ENCODE measurements around the gene SYNPO2.

Gene SYNPO2

DNA sequence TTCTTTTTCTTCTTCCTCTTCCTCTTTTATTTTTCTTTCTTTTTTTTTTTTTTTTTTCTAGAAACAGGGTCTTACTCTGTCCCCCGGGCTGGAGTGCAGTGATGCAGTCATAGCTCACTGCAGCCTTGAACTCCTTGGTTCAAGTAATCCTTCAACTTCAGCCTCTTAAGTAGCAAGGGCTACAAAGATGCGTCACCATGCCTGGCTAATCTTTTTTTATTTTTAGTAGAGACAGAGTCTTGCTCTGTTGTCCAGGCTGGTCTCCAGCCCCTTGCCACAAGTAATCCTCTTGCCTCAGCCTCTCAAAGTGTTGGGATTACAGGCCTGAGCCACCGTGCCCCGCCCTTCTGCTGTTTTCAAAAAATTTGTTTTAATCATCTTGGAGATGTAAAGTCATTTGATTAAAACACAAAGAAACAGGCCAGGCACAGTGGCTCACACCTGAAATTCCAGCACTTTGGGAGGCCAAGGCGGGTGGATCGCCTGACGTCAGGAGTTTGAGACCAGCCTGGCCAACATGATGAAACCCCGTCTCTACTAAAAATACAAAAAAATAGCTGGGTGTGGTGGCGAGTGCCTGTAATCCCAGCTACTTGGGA is 28.1 kb downstream of the SYNPO2 start:
- Histone ChIP-seq H3K4me3 (ENCODE audit: insufficient read depth, low read length, poor library complexity, severe bottlenecking) (no peak overlapping the region), H3K4me2 (ENCODE audit: low read depth, low read length, poor library complexity, severe bottlenecking) (no peak overlapping the region), H3K27ac (ENCODE audit: low read depth, low read length) (no peak overlapping the region), H3K27me3 (ENCODE audit: low read length) (no peaks in the 10 kb centered on the region), H3K9me3 (ENCODE audit: insufficient read depth, low read length) (no peaks in the 10 kb centered on the region), H2AFZ (ENCODE audit: low read depth, low read length, severe bottlenecking) (no peak overlapping the region), H3K79me2 (ENCODE audit: insufficient read depth, low read length) (no peaks in the 10 kb centered on the region), H3F3A (ENCODE audit: insufficient read depth) (no peaks in the 10 kb centered on the region), H3K9ac (ENCODE audit: low read length) (no peak overlapping the region), H4K20me1 (ENCODE audit: low read depth, low read length) (no peaks in the 10 kb centered on the region), H3K9me2 (replicated peaks; ENCODE audit: insufficient read depth, low read length) (no peaks in the 10 kb centered on the region), H3K36me3 (ENCODE audit: low read length) (no peaks in the 10 kb centered on the region)
- TF ChIP-seq EZH2phosphoT487 (conservative IDR thresholded peaks at IDR 0.05; ENCODE audit: low read length) (no peak), CTCF (IDR thresholded peaks at IDR 0.05; ENCODE audit: insufficient read depth, low read length, poor library complexity, severe bottlenecking) (no peak)

DNA sequence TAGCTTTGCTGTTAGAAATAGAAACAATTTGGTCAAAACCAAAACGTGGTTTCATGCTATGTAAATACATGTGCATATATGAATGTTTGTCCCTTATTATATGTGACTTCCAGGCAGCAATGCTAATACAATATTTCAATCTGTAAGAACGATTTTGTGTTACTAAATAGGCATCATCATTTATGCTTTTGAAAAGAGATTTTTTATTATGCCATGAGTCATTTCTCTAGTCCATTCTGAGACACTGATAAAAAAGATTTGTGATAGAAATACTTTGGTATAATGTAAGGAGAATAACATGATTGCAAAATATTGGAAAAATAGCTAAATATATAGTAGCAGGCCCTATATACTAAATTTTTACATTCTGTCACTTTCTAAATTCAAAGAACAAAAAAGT is 28.9 kb downstream of the SYNPO2 start:
- H3F3A ChIP-seq (ENCODE audit: insufficient read depth), result no peaks in the 10 kb centered on the region
- H3K4me2 ChIP-seq (ENCODE audit: low read depth, low read length, poor library complexity, severe bottlenecking), result no peak overlapping the region
- TF ChIP-seq EZH2phosphoT487 (conservative IDR thresholded peaks at IDR 0.05; ENCODE audit: low read length) (no peak), CTCF (IDR thresholded peaks at IDR 0.05; ENCODE audit: insufficient read depth, low read length, poor library complexity, severe bottlenecking) (no peak)
- H3K36me3 ChIP-seq (ENCODE audit: low read length), result no peaks in the 10 kb centered on the region
- H2AFZ ChIP-seq (ENCODE audit: low read depth, low read length, severe bottlenecking), result no peak overlapping the region
- H3K27ac ChIP-seq (ENCODE audit: low read depth, low read length), result no peak overlapping the region
- no peaks in the 10 kb centered on the region for H3K9me2 ChIP-seq (replicated peaks; ENCODE audit: insufficient read depth, low read length)
- no peaks in the 10 kb centered on the region for H3K79me2 ChIP-seq (ENCODE audit: insufficient read depth, low read length)
- no peak overlapping the region for H3K4me3 ChIP-seq (ENCODE audit: insufficient read depth, low read length, poor library complexity, severe bottlenecking)
- no peaks in the 10 kb centered on the region for H3K27me3 ChIP-seq (ENCODE audit: low read length)
- H3K9me3 ChIP-seq (ENCODE audit: insufficient read depth, low read length), result no peaks in the 10 kb centered on the region
- no peak overlapping the region for H3K9ac ChIP-seq (ENCODE audit: low read length)
- H4K20me1 ChIP-seq (ENCODE audit: low read depth, low read length), result no peaks in the 10 kb centered on the region

GRCh38 chr4:118918388-118918787 is 29.7 kb downstream of the SYNPO2 start:
- no peak overlapping the region for H3K4me3 ChIP-seq (ENCODE audit: insufficient read depth, low read length, poor library complexity, severe bottlenecking)
- no peaks in the 10 kb centered on the region for H3K36me3 ChIP-seq (ENCODE audit: low read length)
- H3K27me3 ChIP-seq (ENCODE audit: low read length), result no peaks in the 10 kb centered on the region
- no peaks in the 10 kb centered on the region for H3F3A ChIP-seq (ENCODE audit: insufficient read depth)
- H3K4me2 ChIP-seq (ENCODE audit: low read depth, low read length, poor library complexity, severe bottlenecking), result no peak overlapping the region
- H3K79me2 ChIP-seq (ENCODE audit: insufficient read depth, low read length), result no peaks in the 10 kb centered on the region
- no peaks in the 10 kb centered on the region for H3K9me2 ChIP-seq (replicated peaks; ENCODE audit: insufficient read depth, low read length)
- no peak overlapping the region for H3K27ac ChIP-seq (ENCODE audit: low read depth, low read length)
- H3K9me3 ChIP-seq (ENCODE audit: insufficient read depth, low read length), result no peaks in the 10 kb centered on the region
- no peaks in the 10 kb centered on the region for H4K20me1 ChIP-seq (ENCODE audit: low read depth, low read length)
- TF ChIP-seq EZH2phosphoT487 (conservative IDR thresholded peaks at IDR 0.05; ENCODE audit: low read length), result no peak
- no peak for TF ChIP-seq CTCF (IDR thresholded peaks at IDR 0.05; ENCODE audit: insufficient read depth, low read length, poor library complexity, severe bottlenecking)
- H2AFZ ChIP-seq (ENCODE audit: low read depth, low read length, severe bottlenecking), result no peak overlapping the region
- no peak overlapping the region for H3K9ac ChIP-seq (ENCODE audit: low read length)
